ENCODE data around the gene EMP1.

Gene EMP1

GRCh38 chr12:13156277-13156676, 40.2 kb upstream of the EMP1 start:
- TF ChIP-seq, protein P1, sequence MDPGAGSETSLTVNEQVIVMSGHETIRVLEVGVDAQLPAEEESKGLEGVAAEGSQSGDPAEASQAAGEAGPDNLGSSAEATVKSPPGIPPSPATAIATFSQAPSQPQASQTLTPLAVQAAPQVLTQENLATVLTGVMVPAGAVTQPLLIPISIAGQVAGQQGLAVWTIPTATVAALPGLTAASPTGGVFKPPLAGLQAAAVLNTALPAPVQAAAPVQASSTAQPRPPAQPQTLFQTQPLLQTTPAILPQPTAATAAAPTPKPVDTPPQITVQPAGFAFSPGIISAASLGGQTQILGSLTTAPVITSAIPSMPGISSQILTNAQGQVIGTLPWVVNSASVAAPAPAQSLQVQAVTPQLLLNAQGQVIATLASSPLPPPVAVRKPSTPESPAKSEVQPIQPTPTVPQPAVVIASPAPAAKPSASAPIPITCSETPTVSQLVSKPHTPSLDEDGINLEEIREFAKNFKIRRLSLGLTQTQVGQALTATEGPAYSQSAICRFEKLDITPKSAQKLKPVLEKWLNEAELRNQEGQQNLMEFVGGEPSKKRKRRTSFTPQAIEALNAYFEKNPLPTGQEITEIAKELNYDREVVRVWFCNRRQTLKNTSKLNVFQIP (CRISPR knock-in tag; IDR thresholded peaks at IDR 0.05; ENCODE audit: borderline replicate concordance, low read depth): no peak
- TF ChIP-seq TOX (CRISPR knock-in tag; IDR thresholded peaks at IDR 0.05; ENCODE audit: borderline replicate concordance) (no peak), CSDC2 (CRISPR knock-in tag; IDR thresholded peaks at IDR 0.05) (no peak), OSR1 (CRISPR knock-in tag; IDR thresholded peaks at IDR 0.05) (no peak), SNAI2 (CRISPR knock-in tag; IDR thresholded peaks at IDR 0.05) (no peak), CSRNP3 (CRISPR knock-in tag; IDR thresholded peaks at IDR 0.05) (no peak), ISL1 (CRISPR knock-in tag; IDR thresholded peaks at IDR 0.05) (no peak), PPARA (CRISPR knock-in tag; IDR thresholded peaks at IDR 0.05; ENCODE audit: borderline replicate concordance) (no peak), GLIS3 (CRISPR knock-in tag; IDR thresholded peaks at IDR 0.05) (no peak), ZNF8 (CRISPR knock-in tag; IDR thresholded peaks at IDR 0.05) (no peak), TSHZ2 (CRISPR knock-in tag; IDR thresholded peaks at IDR 0.05) (no peak), RARB (CRISPR knock-in tag; IDR thresholded peaks at IDR 0.05) (no peak), ZNF70 (CRISPR knock-in tag; IDR thresholded peaks at IDR 0.05) (no peak)
- TF ChIP-seq, protein P2, sequence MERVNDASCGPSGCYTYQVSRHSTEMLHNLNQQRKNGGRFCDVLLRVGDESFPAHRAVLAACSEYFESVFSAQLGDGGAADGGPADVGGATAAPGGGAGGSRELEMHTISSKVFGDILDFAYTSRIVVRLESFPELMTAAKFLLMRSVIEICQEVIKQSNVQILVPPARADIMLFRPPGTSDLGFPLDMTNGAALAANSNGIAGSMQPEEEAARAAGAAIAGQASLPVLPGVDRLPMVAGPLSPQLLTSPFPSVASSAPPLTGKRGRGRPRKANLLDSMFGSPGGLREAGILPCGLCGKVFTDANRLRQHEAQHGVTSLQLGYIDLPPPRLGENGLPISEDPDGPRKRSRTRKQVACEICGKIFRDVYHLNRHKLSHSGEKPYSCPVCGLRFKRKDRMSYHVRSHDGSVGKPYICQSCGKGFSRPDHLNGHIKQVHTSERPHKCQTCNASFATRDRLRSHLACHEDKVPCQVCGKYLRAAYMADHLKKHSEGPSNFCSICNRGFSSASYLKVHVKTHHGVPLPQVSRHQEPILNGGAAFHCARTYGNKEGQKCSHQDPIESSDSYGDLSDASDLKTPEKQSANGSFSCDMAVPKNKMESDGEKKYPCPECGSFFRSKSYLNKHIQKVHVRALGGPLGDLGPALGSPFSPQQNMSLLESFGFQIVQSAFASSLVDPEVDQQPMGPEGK (CRISPR knock-in tag; IDR thresholded peaks at IDR 0.05; ENCODE audit: borderline replicate concordance): no peak
- ATAC-seq: no peak

- peak; percentile 53 for ATAC-seq
- TF ChIP-seq BACH2 (CRISPR knock-in tag; IDR thresholded peaks at IDR 0.05; ENCODE audit: borderline replicate concordance) (no peak), ZC3H10 (CRISPR knock-in tag; IDR thresholded peaks at IDR 0.05) (no peak), TOX (CRISPR knock-in tag; IDR thresholded peaks at IDR 0.05; ENCODE audit: borderline replicate concordance) (no peak), SNAI2 (CRISPR knock-in tag; IDR thresholded peaks at IDR 0.05) (no peak), ARNTL (CRISPR knock-in tag; IDR thresholded peaks at IDR 0.05; ENCODE audit: borderline replicate concordance, low read depth) (no peak), ZNF70 (CRISPR knock-in tag; IDR thresholded peaks at IDR 0.05) (no peak), ZNF8 (CRISPR knock-in tag; IDR thresholded peaks at IDR 0.05) (no peak), CREB5 (CRISPR knock-in tag; IDR thresholded peaks at IDR 0.05; ENCODE audit: low read depth) (no peak), ESRRG (CRISPR knock-in tag; IDR thresholded peaks at IDR 0.05) (no peak), GLIS3 (CRISPR knock-in tag; IDR thresholded peaks at IDR 0.05) (no peak), ZNF565 (CRISPR knock-in tag; conservative IDR thresholded peaks at IDR 0.05; ENCODE audit: low read depth) (no peak), TSHZ2 (CRISPR knock-in tag; IDR thresholded peaks at IDR 0.05) (no peak), ZFP30 (CRISPR knock-in tag; IDR thresholded peaks at IDR 0.05) (no peak)
- TF ChIP-seq, protein P2 (CRISPR knock-in tag; IDR thresholded peaks at IDR 0.05; ENCODE audit: borderline replicate concordance): no peak
- TF ChIP-seq, protein P1 (CRISPR knock-in tag; IDR thresholded peaks at IDR 0.05; ENCODE audit: borderline replicate concordance, low read depth): no peak
Measured at GRCh38 chr12:13161172-13161571, 35.4 kb upstream of the EMP1 start.

All from SK-N-SH treated with all-trans-retinoic acid at 6 μM for 48 hours (cell line).